Measurements from ENCODE around the gene MRPL2.
"Not testable (repeated sequence)": the region's sequence is repeated elsewhere in the genome, so short reads cannot be mapped to it uniquely, and the experiment has no call there.

The MRPL2 gene

DNA sequence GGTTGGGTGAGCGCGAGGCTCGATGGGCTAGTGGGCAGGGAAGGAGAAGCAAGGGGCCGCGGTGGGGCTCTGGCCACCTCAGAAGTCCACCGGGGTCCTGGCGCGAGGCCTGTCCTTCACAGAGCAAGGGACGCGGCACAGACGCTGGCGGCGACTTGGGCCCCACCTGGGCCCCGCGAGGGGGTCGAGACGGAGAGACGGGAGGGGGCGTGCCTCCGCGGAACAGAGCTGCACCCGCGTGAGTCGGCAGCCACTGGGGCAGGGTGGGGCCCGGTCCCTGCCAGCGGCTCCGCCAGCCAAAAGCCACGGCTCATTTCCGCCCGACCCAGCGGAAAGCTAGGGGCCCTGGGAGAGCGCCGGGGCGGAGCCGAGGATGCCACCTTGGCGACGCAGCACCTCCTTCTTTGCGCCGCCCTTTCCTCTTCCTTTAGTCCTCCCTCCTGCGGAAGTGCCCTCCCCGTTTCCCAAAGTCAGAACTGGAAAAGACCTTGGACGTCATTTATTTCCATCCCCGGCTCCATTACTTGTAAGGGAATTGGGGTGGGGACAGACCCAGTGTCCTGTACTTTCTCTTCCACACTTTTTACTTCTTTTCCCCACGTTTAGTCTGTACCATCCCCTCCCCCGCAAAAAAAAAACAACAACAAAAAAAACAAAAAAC lies 5.6 kb downstream of the MRPL2 start, which contains the start of gene CUL7:
Gene CUL7, minus strand, starts transcription at position 307 of the 661 bp plus-strand sequence. CDS start 1,063 bp downstream, outside the sequence.
- peak; percentile 78 to 86 for DNase-seq (ENCODE audit: low read depth in 2 of 2)

DNA sequence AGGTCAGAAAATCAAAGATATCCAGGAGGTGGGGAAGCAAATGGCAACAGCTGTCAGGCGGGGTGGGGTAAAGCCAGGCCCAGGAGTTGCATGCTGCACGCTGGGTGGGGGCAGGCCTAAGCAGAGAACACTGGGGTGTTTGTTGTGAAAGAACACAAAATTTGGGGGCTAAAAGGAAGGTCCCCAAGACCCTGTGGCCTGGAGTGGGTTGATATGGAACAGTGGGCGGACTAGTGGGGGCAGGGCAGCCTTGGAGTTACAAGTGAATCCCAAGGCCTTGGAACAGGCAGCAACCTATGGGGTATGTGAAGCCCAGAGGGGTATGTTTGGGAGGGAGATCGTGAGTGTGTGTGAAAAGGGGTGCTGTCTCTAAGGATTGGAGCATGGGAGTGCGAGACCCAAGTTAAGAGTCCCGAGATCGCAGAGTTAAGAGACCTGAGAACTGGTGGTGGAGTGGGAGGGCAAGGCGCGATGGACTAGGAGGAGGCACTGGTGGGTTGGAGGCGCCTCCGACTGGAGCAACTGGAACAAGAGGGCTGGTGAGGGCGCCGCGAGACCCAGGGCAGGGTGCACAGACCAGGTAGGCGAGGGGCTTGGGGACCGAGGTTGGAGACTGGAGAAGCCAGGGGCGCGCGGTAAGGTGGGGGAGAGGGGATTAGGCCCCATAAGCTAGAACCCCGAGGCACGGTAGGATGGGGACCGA lies 6.2 kb downstream of the MRPL2 start:
- DNase-seq (ENCODE audit: low read depth in 2 of 2): no peak

DNA sequence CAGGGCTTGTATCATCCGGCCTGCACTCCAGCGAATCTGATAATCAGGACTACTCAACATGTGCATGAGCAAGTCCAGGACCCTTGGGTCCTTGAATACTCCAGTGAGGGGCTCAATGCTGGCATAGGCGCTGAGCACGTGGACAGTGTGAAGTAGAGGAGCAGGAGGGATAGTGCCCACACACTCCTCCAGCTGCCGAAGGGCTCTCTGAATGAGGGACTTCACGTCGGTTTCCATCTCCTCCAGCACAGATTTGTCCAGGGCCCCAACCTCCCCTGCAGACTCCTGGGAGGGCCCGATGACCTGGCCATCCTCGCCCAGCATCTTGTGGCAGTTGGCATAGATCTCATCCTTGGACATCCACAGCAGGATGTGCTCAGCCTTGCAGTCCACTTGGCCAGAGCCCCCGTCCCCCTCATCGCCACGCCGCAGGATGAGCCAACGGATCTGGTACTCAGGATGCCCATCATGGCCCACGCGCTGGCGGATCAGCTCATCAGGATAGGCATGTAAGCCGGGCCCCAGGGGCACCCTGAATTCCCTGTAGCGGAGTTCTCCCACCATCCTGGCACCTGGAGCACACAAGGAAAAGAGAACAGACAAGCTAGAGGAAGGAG lies 6.9 kb downstream of the MRPL2 start:
- no peak for DNase-seq (ENCODE audit: low read depth in 2 of 2)

DNA sequence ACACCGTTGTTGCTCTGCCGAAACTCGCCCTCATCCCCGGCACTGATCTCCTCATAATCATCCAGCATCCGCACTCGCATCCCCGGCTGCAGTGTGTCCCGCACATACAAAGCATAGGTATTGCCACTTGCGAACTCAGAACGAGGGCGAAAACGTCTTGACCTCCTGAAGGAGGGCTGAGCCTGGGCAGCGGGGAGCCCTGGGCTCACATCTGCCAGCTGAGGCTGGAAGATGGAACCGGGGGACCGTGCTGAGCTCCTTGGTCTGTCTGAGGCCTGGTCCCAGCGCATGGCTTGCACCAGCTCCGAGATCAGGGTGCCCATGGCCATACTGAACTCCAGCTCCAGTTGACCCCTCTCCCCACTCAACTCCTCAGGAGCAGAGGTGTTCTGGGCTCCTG lies 8.3 kb downstream of the MRPL2 start:
- no peak for DNase-seq (ENCODE audit: low read depth in 2 of 2)

DNA sequence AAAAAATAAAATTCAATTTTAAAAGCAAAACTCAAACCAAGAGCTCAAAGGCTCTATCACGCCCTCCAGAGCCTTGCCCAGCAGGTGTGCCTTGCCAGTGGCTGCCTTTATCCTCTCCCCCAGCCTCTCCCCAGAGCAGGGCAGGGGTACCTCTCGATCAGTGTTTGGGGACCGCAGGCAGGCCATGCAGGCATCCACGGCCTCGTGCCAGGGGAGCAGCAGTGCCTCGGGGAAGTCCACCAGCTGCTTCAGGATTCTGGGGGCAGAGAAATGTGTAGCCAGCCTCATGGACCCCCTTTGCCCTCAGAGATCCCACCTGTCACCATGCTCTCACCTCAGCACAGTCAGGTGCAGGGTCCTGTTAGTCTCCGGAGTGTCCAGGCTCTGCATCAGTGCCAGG lies 11.2 kb downstream of the MRPL2 start:
- DNase-seq (ENCODE audit: low read depth in 2 of 2): no peak

DNA sequence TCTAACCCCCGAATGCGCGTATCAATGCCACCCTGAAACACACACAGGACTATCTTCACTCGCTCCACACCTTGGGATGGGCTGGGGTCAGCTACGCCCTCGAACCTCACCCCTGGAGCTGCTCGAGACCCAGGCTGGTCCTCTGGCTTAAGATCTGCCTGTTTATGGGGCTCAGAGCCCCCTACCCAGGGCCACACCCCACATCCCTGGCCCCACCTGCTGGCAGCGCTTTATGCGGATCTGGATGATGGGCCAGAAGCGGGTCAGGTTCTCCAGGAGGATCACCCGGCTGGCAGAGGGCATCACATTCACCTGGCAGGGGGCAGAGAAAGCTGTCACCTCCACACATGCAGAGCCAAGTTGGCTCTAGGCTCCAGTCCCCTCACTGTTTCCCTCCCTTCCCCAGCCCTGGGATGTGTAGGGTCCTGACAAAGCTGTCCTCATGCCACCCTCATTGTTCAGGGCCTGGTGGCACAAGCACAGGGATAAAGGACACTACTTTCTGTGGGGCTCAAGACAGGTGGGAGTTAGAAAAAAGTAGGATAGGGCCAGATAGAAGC lies 13.8 kb downstream of the MRPL2 start:
- no peak for DNase-seq (ENCODE audit: low read depth in 2 of 2)

DNA sequence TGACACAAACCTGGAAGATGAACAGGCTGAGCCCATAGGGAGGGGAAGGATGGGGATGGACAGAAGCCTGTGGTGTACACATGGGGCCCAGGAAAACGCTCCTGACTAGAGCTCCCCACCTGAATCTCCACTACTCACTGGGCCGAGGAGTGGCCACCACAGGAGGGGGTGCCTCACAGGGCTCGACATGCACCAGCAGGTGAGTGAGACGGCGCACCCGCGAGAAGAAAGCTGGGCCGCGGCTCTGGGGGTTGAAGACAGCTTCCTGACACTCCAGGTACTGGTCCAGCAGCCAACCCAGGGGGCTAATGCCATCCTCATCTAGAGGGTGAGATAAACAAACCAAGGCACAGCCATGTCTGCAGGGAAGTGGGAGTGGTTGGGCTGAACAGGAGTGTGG lies 15.9 kb downstream of the MRPL2 start:
- DNase-seq (ENCODE audit: low read depth in 2 of 2): no peak

DNA sequence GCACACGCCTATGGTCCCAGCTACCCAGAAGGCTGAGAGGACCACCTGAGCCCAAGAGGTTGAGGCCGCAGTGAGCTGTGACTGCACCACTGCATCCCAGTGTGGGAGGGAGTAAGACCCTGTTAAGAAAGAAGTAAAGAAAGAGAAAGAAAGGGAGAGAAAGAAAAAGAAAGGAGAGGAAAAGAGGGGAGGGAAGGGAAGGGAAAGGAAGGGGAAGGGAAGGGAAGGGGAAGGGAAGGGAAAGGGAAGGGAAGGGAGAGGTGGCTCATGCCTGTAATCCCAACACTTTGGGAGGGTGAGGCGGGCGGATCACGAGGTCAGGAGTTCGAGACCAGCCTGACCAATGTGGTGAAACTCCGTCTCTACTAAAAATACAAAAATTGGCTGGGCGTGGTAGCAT lies 17.8 kb downstream of the MRPL2 start:
- not testable (repeated sequence) for DNase-seq (ENCODE audit: low read depth in 2 of 2)

DNA sequence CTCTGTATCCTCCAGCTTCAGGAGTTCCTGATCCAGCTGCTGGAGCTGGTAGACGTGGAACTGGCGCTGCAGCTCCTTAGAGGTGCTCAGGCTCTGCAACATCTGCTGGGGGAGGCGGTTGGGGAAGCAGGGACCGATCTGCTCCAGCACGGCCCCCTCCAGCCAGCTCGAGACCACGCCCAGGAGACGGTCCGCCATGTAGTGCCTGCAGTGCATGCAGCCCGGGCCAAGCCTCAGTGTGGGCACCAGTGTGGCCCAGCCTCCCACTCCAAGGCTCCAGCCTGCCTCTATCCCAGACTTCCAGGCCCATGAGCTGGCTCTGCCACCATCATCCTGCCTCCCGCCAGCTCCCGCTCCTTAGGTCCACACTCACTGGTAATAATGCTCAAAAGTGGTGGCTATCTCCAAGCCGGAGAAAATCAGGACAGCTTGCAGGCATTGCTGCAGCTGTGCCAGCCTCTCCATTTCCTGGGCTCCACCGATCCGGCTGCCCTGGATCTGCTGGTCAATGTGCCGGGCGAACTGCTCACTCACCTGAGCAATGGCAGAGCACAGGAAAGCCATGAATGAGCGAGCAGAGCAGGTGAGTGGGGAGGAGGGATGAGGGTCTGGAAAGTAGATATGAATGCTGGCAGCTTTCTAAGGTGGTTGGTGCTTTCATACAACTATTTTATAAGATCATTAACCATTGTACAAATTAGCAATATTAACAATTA lies 18.5 kb downstream of the MRPL2 start:
- no peak for DNase-seq (ENCODE audit: low read depth in 2 of 2)

DNA sequence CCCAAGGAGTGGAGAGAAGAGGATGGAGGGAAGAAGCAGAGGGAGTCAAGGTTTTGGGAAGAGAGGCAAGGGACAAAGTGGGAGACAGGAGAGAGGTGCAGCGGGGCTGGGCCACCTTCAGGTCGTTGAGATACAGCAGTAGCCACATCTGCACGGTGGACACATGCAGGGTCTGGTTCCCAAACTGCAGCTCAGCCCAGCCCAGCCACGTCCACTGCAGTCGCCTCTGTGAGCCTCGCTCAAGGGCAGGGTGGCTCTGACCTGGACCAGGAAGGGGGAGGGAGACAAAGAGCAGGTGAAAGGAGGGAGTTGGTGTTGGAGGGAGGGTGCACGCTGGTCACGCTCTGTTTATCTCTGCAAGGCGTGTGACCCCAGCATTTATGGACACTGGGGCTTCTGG lies 20.5 kb downstream of the MRPL2 start:
- DNase-seq (ENCODE audit: low read depth in 2 of 2): no peak

DNA sequence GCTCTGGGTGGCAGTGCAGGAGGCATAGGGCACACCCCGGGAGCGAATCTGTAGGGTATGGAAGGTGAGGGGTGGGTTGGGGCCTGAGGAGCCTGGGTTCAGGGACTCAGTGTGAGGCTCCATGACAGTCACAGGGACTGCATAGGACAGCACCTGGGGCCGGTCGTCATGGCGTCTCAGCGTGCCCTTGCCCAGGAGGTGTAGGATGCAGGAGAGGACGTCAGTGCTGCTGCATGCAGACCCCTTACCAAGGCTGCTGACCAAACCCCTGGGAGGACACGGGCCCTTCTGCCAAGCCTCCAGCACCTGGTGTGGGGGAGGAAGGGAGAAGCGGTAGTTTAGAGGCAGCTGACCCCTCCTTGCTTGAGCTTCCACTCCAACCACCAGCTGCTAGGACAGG lies 21.5 kb downstream of the MRPL2 start:
- DNase-seq (ENCODE audit: low read depth in 2 of 2): no peak

DNA sequence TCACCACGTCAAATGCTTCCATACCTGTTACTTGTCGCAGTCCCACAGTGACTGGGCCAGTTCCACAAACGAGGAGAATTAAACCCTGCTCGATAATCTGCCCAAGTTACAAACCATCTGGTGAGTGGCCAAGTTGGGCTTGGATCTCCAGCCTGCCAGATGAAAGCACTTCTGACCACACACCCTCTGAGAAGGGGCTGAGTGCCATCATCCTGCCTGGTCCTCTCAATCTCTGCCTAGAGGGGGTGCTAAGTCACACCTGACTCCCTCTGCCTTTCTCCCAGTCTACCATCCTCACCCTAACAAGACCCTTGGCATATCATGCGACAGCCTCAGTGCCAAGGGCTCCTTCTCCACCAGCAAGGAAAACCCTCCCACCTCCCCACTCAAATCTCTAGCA lies 22.0 kb downstream of the MRPL2 start:
- no peak for DNase-seq (ENCODE audit: low read depth in 2 of 2)

DNA sequence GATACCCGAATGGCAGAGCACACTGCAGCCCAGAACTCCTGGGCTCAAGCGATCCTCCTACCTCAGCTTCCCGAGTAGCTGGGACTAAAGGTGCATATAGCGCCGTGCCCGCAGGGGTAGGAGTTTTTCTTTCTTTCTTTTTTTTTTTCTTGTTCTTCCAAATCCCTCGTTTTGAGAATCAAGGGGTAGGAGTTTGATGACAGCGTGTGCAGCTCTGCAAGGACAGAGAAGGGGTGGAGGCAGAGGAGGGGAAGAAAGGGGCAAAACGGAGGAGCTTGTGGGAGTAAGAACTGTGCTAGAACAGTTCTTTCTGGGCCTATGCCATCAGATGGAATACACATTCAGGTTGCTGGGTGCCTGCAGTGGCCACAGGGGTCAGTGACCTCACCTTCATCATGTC lies 22.5 kb downstream of the MRPL2 start:
- no peak for DNase-seq (ENCODE audit: low read depth in 2 of 2)

DNA sequence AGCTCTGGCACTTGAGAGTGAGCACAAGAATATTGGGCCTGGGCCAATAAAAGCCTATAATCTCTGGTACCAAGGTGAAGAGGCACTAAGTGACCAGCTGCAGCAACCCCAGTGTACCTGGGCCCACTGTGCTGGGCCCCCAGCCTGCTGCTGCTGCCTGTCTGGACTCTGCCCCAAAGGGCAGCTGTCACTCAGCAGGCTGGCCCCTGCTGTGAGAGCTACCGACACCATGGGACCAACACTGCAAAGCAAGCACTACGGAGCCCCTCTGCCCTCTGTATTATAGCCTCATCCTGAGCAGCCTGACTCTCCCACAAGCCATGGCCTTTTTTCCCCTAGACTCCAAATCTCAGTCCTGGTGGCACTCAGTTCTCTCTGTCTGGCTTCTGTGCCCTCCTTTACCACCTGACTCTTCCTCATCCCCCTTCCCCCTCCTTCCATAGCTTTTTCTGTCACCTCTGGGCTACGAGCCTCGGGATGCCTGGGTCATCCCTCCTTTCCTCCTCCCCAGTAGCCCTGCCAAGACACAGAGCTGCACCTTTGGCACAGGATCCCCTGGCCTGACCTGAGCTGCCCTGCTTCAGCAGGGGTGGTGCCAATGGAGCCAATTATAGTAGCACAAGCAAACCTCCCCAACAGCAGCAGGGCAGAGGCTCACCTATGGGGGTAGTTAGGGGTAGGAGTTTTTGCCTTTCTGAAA lies 23.6 kb downstream of the MRPL2 start:
- no peak for DNase-seq (ENCODE audit: low read depth in 2 of 2)

DNA sequence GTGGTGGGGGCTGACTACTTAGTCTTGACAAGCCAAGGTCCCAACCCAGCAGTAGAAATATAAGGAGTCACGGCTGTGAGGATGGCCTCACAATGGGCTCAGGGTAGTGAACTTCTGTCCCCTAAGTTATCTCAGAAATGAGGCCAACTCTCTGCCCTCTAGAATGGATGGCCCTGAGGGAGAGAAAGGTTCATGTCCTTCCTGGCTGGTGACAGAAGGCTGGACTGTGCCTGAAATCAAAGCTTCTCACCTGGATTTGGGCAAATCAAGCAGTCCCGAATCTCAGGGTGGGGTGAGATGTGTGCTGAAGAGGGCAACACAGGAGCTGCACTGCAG lies 25.1 kb downstream of the MRPL2 start:
- DNase-seq (ENCODE audit: low read depth in 2 of 2): no peak

DNA sequence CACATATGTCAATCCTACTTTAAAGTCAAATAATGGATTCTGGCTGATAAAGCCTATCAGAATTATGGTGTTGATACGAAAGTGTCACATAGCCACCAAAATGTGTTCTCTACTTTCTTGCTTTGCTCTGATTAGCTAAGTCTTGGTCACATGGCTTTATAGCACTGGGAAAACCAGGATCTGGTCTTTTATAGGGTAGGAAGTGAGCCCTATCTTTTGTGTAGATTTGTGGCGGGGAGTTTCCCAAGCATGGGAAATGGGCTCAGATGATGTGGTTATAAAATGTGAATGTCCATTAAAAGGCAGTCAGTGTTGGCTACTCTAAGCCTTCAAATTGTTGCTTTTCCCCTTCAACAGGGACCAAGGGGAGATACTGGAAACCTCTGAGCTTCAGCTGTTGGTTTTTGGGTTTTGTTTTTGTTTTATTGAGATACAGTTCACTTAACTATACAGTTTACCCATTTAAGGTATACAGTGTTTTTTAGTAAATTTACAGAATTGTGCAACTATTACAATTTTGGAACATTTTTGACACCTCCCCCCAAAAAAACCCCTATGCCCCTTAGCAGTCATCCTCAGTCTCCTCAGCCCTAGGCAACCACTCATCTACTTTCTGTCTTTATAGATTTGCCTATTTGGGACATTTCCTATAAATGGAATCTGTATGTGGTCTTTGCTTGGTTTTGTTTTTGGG lies 25.6 kb downstream of the MRPL2 start:
- DNase-seq (ENCODE audit: low read depth in 2 of 2): no peak

DNA sequence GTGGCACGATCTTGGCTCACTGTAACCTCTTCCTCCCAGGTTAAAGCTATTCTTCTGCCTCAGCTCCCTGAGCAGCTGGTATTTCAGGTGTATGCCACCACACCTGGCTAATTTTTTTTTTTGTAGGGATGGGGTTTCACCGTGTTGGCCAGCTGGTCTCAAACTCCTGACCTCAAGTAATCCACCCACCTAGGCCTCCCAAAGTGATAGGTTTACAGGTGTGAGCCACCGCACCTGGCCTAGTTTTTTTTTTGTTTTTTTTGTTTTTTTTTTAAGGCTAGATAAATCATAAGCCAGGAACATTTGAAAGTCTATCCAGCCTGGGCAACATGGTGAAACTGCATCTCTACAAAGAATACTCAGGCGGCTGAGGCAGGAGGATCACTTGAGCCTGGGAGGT lies 26.9 kb downstream of the MRPL2 start:
- DNase-seq (ENCODE audit: low read depth in 2 of 2): no peak

DNA sequence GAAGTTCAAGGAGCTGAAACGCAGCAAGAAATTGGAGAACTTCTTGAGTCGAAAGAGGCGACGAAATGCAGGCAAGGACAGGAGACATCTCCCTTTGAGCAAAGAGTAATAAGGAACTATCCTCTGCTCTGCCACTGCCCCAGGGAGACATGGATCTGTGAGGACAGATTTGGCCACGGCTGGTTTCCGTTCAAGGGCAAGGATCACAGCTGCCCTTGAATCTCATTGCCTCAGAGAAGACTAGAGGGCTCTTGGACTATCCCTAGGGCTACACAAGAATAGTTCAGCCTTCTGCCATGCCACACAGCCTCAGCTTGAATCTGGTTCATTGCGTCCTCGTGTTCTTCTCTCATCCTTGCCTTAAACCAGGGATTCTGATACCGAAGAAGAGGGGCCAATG lies 30.1 kb downstream of the MRPL2 start:
- DNase-seq (ENCODE audit: low read depth in 2 of 2): no peak

DNA sequence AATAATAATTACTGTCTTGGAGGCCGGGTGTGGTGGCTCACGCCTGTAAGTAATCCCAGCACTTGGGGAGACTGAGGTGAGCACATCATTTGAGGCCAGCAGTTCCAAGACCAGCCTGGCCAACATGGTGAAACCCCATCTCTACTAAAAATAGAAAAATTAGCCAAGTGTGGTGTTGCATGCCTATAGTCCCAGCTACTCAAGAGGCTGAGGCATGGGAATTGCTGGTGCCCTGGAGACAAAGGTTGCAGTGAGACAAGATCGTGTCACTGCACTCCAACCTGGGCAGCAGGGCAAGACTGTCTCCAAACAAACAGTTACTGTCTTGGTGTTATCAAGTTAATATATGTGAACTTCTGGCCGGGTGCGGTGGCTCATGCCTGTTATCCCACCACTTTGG lies 32.9 kb downstream of the MRPL2 start:
- no peak for DNase-seq (ENCODE audit: low read depth in 2 of 2)

DNA sequence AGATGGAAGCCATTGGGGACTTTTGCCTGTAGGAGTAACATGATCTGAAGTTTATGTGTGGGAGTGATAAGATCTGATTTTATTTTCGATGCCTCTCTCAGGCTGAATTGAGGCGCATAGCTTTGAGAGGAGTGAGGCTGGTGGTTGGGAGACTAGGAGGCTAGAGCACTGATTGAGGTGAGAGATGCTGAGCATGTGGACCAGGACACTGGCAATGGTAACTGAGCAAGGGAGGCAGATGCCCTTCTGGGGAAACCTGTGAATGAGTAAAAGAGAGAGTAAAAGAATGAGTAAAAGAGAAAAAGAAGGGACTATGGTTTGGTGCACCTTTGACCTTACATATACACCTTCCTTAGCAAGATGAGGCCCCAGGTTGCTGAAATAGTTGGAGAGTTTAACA lies 34.8 kb downstream of the MRPL2 start:
- DNase-seq (ENCODE audit: low read depth in 2 of 2): no peak

Data from stimulated activated CD4-positive, alpha-beta T cell treated with anti-CD3 and anti-CD28 coated beads, Interleukin-1b, Interleukin-23, amount 100 ng/mL, for 4 hours (primary cell).